Measurements from ENCODE around the gene DPM2.

The DPM2 gene

GRCh38 chr9:127885508-127886281 is 52.0 kb downstream of the DPM2 start:
- no peak for TF ChIP-seq CTCF (IDR thresholded peaks at IDR 0.05; ENCODE audit: low read depth, low read length, missing control alignments)
- DNase-seq (ENCODE audit: extremely low read depth, low read depth), result no peak
- H3K4me3 ChIP-seq (replicated peaks; ENCODE audit: low read depth, low read length), result no peak overlapping the region

All from HFF-Myc (cell line).